HEK293 (cell line): ENCODE measurements around the gene ARHGAP10.

ENCODE experiments used
- CTCF ChIA-PET: fragments of 350-600 bp; formaldehyde crosslinking; extraction: SDS; loops from one replicate; lab custom pipeline; 2021; ENCODE audit warnings: antibody characterized with exemption; lab: Yijun Ruan, JAX
- POLR2A ChIA-PET: fragments of 300-600 bp; formaldehyde crosslinking; extraction: SDS; loops from one replicate; lab custom pipeline; 2020; ENCODE audit warnings: antibody characterized with exemption, inconsistent platforms; lab: Yijun Ruan, JAX
- H3K27ac ChIP-seq: fragments of 200-500 bp; sonication (Bioruptor generic); 2 replicates; pipeline ENCODE4 v1.5.1; 2014; ENCODE audit warnings: low read depth, low read length, control low read depth, inconsistent platforms; ENCODE audit errors: extremely low read depth
- H3K36me3 ChIP-seq, 2 experiments: fragments of 200-500 bp in 1 of 2; sonication (Bioruptor generic) in 1 of 2; 1 replicate in 1 of 2; 2 replicates in 1 of 2; pipeline ENCODE4 v1.5.1; 2014 to 2017; ENCODE audit warnings: inconsistent platforms in 2 of 2, low read length in 2 of 2; ENCODE audit not compliant: control insufficient read depth in 2 of 2, insufficient read depth in 1 of 2
- H3K4me1 ChIP-seq: fragments of 200-500 bp; sonication (Bioruptor generic); 2 replicates; pipeline ENCODE4 v1.5.1; 2014; ENCODE audit warnings: mild to moderate bottlenecking, low read length, inconsistent platforms; ENCODE audit not compliant: control insufficient read depth, insufficient read depth
- H3K4me3 ChIP-seq: 2 replicates; pipeline ENCODE4 v1.5.1; 2011; ENCODE audit warnings: low read depth, mild to moderate bottlenecking, control low read depth, low read length, moderate library complexity
- H3K9me3 ChIP-seq: fragments of 200-500 bp; sonication (Bioruptor generic); 2 replicates; pipeline ENCODE4 v1.5.1; 2014; ENCODE audit warnings: low read depth, low read length, inconsistent platforms; ENCODE audit not compliant: control insufficient read depth, insufficient read depth
- GFI1B ChIP-seq: fragments of 450-650 bp; formaldehyde crosslinking; IDR thresholded peaks from 2 replicates; pipeline ENCODE4 v1.5.1; 2016; ENCODE audit warnings: missing biosample characterization, missing genetic modification characterization
- GLI2 ChIP-seq: fragments of 450-650 bp; formaldehyde crosslinking; IDR thresholded peaks from 2 replicates; pipeline ENCODE4; 2017; ENCODE audit warnings: missing biosample characterization, missing genetic modification characterization, low read depth, borderline replicate concordance
- HOXD13 ChIP-seq: sonication (generic); formaldehyde crosslinking; IDR thresholded peaks from 2 replicates; pipeline ENCODE4 v1.8.0; 2022; ENCODE audit warnings: missing genetic modification reagents, borderline replicate concordance
- SALL2 ChIP-seq: fragments of 450-650 bp; formaldehyde crosslinking; IDR thresholded peaks from 2 replicates; pipeline ENCODE4 v1.5.0; 2017; ENCODE audit warnings: missing biosample characterization, mild to moderate bottlenecking, missing genetic modification characterization, borderline replicate concordance
- SCRT1 ChIP-seq: fragments of 450-650 bp; formaldehyde crosslinking; IDR thresholded peaks from 2 replicates; pipeline ENCODE4 v1.5.1; 2016; ENCODE audit warnings: missing biosample characterization, missing genetic modification characterization, borderline replicate concordance
- SETDB1 ChIP-seq: IDR thresholded peaks from one replicate; pipeline ENCODE4 v1.6.1; 2017; ENCODE audit warnings: mild to moderate bottlenecking, low read length, moderate library complexity, mixed read lengths; ENCODE audit not compliant: insufficient read length
- SP7 ChIP-seq: fragments of 450-650 bp; formaldehyde crosslinking; IDR thresholded peaks from 2 replicates; pipeline ENCODE4 v1.5.1; 2016; ENCODE audit warnings: missing biosample characterization, missing genetic modification characterization
- ZEB2 ChIP-seq: fragments of 450-650 bp; formaldehyde crosslinking; IDR thresholded peaks from 2 replicates; pipeline ENCODE4 v1.5.1; 2016; ENCODE audit warnings: missing biosample characterization, missing genetic modification characterization
- ZFP41 ChIP-seq: fragments of 450-650 bp; formaldehyde crosslinking; IDR thresholded peaks from 2 replicates; pipeline ENCODE4 v1.5.1; 2016; ENCODE audit warnings: missing biosample characterization, missing genetic modification characterization, borderline replicate concordance
- ZNF112 ChIP-seq: fragments of 450-650 bp; formaldehyde crosslinking; IDR thresholded peaks from 2 replicates; pipeline ENCODE4 v1.5.0; 2017; ENCODE audit warnings: missing biosample characterization, missing genetic modification characterization
- ZNF155 ChIP-seq: fragments of 450-650 bp; formaldehyde crosslinking; IDR thresholded peaks from 2 replicates; pipeline ENCODE4 v1.5.1; 2016; ENCODE audit warnings: missing biosample characterization, missing genetic modification characterization
- ZNF169 ChIP-seq: fragments of 450-650 bp; formaldehyde crosslinking; IDR thresholded peaks from 2 replicates; pipeline ENCODE4 v1.5.1; 2016; ENCODE audit warnings: missing biosample characterization, missing genetic modification characterization
- ZNF175 ChIP-seq: fragments of 450-650 bp; formaldehyde crosslinking; IDR thresholded peaks from 2 replicates; pipeline ENCODE4 v1.5.1; 2016; ENCODE audit warnings: missing biosample characterization, missing genetic modification characterization
- ZNF350 ChIP-seq: fragments of 450-650 bp; formaldehyde crosslinking; IDR thresholded peaks from 2 replicates; pipeline ENCODE4 v1.5.0; 2017; ENCODE audit warnings: missing biosample characterization, mild to moderate bottlenecking, missing genetic modification characterization
- ZNF37A ChIP-seq: fragments of 450-650 bp; IDR thresholded peaks from 2 replicates; pipeline ENCODE4 v1.5.1; 2018; ENCODE audit warnings: missing biosample characterization, missing genetic modification characterization
- ZNF394 ChIP-seq: fragments of 450-650 bp; formaldehyde crosslinking; IDR thresholded peaks from 2 replicates; pipeline ENCODE4 v1.5.1; 2016; ENCODE audit warnings: missing biosample characterization, missing genetic modification characterization, mild to moderate bottlenecking, moderate library complexity, borderline replicate concordance
- ZNF510 ChIP-seq: fragments of 450-650 bp; formaldehyde crosslinking; IDR thresholded peaks from 2 replicates; pipeline ENCODE4 v1.5.1; 2018; ENCODE audit warnings: mild to moderate bottlenecking, missing genetic modification characterization, missing biosample characterization; ENCODE audit not compliant: insufficient replicate concordance
- ZNF560 ChIP-seq: fragments of 450-650 bp; formaldehyde crosslinking; IDR thresholded peaks from 2 replicates; pipeline ENCODE4 v1.5.1; 2017; ENCODE audit warnings: missing biosample characterization, missing genetic modification characterization, borderline replicate concordance
- ZNF561 ChIP-seq: fragments of 450-650 bp; IDR thresholded peaks from 2 replicates; pipeline ENCODE4 v1.5.1; 2018; ENCODE audit warnings: missing biosample characterization, missing genetic modification characterization, borderline replicate concordance
- ZNF571 ChIP-seq: fragments of 450-650 bp; formaldehyde crosslinking; IDR thresholded peaks from 2 replicates; pipeline ENCODE4 v1.5.0; 2017; ENCODE audit warnings: missing biosample characterization, missing genetic modification characterization
- ZNF600 ChIP-seq: fragments of 450-650 bp; formaldehyde crosslinking; IDR thresholded peaks from 2 replicates; pipeline ENCODE4 v1.5.1; 2016; ENCODE audit warnings: missing biosample characterization, missing genetic modification characterization
- ZNF621 ChIP-seq: fragments of 450-650 bp; formaldehyde crosslinking; IDR thresholded peaks from 2 replicates; pipeline ENCODE4 v1.5.1; 2017; ENCODE audit warnings: missing biosample characterization, missing genetic modification characterization
- ZNF707 ChIP-seq: fragments of 450-650 bp; formaldehyde crosslinking; IDR thresholded peaks from 2 replicates; pipeline ENCODE4 v1.5.1; 2016; ENCODE audit warnings: missing biosample characterization, missing genetic modification characterization
- ZNF777 ChIP-seq: fragments of 450-650 bp; formaldehyde crosslinking; IDR thresholded peaks from 2 replicates; pipeline ENCODE4 v1.5.1; 2017; ENCODE audit warnings: missing biosample characterization, missing genetic modification characterization, borderline replicate concordance
- ZSCAN30 ChIP-seq: fragments of 450-650 bp; IDR thresholded peaks from 2 replicates; pipeline ENCODE4 v1.5.1; 2018; ENCODE audit warnings: missing biosample characterization, mild to moderate bottlenecking, missing genetic modification characterization, moderate library complexity
- TF ChIP-seq, protein P1 (sequence below): fragments of 450-650 bp; formaldehyde crosslinking; IDR thresholded peaks from 2 replicates; pipeline ENCODE4 v1.5.1; 2016; ENCODE audit warnings: missing biosample characterization, missing genetic modification characterization, low read depth
- TF ChIP-seq, protein P2 (sequence below): fragments of 450-650 bp; formaldehyde crosslinking; IDR thresholded peaks from 2 replicates; pipeline ENCODE4 v1.5.1; 2016; ENCODE audit warnings: missing biosample characterization, missing genetic modification characterization
- TF ChIP-seq, protein P3 (sequence below): fragments of 450-650 bp; formaldehyde crosslinking; IDR thresholded peaks from 2 replicates; pipeline ENCODE4 v1.5.1; 2016; ENCODE audit warnings: missing biosample characterization, missing genetic modification characterization
- TF ChIP-seq, protein P4 (sequence below): fragments of 450-650 bp; IDR thresholded peaks from 2 replicates; pipeline ENCODE4 v1.5.1; 2018; ENCODE audit warnings: missing biosample characterization, mild to moderate bottlenecking, missing genetic modification characterization

ARHGAP10 gene

DNA sequence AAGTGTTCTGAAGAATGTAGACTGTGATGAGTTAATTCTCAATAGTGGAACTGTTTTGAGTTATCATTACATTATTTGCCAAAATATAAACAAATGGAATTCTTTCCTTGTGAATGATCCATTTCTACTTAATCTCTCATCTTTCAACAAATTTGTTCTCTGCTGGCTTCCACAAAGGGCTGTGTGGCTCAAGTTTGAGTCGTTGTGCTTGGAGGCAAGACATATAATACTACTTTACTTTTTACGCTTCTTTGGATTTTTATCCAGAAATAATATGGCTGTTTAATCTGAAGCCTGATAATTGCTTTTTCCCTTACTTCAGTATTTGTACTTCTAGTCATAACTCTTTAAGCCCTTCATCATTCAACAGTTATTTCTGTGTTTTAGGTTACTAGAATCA, 169.5 kb downstream of the ARHGAP10 start:
- Histone ChIP-seq H3K36me3 (no peaks in the 10 kb centered on the region), H3K4me3 (no peak overlapping the region), H3K4me1 (no peaks in the 10 kb centered on the region), H3K9me3 (no peaks in the 10 kb centered on the region), H3K27ac (no peak overlapping the region)
- no peak for TF ChIP-seq ZEB2 (tag by site-specific recombination)
- no peak for TF ChIP-seq SCRT1 (tag by site-specific recombination)
- no peak for TF ChIP-seq ZNF560 (tag by site-specific recombination)
- TF ChIP-seq ZNF707 (tag by site-specific recombination): no peak
- no peak for TF ChIP-seq SETDB1
- TF ChIP-seq ZNF175 (tag by site-specific recombination): no peak
- no peak for TF ChIP-seq ZNF777 (tag by site-specific recombination)
- TF ChIP-seq, protein P1, sequence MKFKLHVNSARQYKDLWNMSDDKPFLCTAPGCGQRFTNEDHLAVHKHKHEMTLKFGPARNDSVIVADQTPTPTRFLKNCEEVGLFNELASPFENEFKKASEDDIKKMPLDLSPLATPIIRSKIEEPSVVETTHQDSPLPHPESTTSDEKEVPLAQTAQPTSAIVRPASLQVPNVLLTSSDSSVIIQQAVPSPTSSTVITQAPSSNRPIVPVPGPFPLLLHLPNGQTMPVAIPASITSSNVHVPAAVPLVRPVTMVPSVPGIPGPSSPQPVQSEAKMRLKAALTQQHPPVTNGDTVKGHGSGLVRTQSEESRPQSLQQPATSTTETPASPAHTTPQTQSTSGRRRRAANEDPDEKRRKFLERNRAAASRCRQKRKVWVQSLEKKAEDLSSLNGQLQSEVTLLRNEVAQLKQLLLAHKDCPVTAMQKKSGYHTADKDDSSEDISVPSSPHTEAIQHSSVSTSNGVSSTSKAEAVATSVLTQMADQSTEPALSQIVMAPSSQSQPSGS (tag by site-specific recombination): no peak
- TF ChIP-seq ZSCAN30 (tag by site-specific recombination): no peak
- no peak for TF ChIP-seq SP7 (tag by site-specific recombination)
- TF ChIP-seq ZNF155 (tag by site-specific recombination): no peak
- no peak for TF ChIP-seq HOXD13 (CRISPR knock-in tag)
- TF ChIP-seq, protein P2, sequence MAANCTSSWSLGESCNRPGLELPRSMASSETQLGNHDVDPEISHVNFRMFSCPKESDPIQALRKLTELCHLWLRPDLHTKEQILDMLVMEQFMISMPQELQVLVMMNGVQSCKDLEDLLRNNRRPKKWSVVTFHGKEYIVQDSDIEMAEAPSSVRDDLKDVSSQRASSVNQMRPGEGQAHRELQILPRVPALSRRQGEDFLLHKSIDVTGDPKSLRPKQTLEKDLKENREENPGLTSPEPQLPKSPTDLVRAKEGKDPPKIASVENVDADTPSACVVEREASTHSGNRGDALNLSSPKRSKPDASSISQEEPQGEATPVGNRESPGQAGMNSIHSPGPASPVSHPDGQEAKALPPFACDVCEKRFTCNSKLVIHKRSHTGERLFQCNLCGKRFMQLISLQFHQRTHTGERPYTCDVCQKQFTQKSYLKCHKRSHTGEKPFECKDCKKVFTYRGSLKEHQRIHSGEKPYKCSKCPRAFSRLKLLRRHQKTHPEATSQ (tag by site-specific recombination): no peak
- no peak for TF ChIP-seq ZNF394
- TF ChIP-seq ZNF350 (tag by site-specific recombination): no peak
- CTCF ChIA-PET: no interaction called here
- POLR2A ChIA-PET: no interaction called here

DNA sequence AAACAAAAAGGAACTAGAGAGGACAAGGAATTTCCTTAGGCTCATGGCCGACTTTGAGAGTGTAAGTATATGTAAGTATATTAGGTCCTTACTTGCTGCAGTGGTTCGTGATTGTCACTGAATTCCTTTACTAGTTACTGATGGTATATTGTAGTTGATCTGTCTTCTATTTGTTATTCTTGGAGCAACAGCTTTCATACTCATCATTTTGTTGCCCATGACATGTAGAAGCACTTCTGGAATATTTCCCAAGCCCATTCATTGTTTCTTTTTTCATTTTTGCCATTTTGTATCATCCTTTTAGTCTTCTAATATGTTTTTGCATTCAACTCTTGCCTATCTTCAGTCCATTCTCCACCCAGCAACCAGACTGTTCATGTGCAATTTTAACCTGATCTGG, 170.0 kb downstream of the ARHGAP10 start:
- H3K27ac ChIP-seq: no peak overlapping the region
- H3K4me3 ChIP-seq: no peak overlapping the region
- POLR2A ChIA-PET: no interaction called here
- H3K9me3 ChIP-seq: no peaks in the 10 kb centered on the region
- TF ChIP-seq ZNF571 (tag by site-specific recombination) (no peak), ZNF510 (no peak), ZNF561 (tag by site-specific recombination) (no peak), GFI1B (no peak), ZNF37A (tag by site-specific recombination) (no peak), ZNF169 (no peak), ZFP41 (tag by site-specific recombination) (no peak), GLI2 (tag by site-specific recombination) (no peak), ZNF600 (tag by site-specific recombination) (no peak), SALL2 (tag by site-specific recombination) (no peak), ZNF112 (tag by site-specific recombination) (no peak), ZNF621 (tag by site-specific recombination) (no peak)
- TF ChIP-seq, protein P3, sequence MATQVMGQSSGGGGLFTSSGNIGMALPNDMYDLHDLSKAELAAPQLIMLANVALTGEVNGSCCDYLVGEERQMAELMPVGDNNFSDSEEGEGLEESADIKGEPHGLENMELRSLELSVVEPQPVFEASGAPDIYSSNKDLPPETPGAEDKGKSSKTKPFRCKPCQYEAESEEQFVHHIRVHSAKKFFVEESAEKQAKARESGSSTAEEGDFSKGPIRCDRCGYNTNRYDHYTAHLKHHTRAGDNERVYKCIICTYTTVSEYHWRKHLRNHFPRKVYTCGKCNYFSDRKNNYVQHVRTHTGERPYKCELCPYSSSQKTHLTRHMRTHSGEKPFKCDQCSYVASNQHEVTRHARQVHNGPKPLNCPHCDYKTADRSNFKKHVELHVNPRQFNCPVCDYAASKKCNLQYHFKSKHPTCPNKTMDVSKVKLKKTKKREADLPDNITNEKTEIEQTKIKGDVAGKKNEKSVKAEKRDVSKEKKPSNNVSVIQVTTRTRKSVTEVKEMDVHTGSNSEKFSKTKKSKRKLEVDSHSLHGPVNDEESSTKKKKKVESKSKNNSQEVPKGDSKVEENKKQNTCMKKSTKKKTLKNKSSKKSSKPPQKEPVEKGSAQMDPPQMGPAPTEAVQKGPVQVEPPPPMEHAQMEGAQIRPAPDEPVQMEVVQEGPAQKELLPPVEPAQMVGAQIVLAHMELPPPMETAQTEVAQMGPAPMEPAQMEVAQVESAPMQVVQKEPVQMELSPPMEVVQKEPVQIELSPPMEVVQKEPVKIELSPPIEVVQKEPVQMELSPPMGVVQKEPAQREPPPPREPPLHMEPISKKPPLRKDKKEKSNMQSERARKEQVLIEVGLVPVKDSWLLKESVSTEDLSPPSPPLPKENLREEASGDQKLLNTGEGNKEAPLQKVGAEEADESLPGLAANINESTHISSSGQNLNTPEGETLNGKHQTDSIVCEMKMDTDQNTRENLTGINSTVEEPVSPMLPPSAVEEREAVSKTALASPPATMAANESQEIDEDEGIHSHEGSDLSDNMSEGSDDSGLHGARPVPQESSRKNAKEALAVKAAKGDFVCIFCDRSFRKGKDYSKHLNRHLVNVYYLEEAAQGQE: no peak
- TF ChIP-seq, protein P4, sequence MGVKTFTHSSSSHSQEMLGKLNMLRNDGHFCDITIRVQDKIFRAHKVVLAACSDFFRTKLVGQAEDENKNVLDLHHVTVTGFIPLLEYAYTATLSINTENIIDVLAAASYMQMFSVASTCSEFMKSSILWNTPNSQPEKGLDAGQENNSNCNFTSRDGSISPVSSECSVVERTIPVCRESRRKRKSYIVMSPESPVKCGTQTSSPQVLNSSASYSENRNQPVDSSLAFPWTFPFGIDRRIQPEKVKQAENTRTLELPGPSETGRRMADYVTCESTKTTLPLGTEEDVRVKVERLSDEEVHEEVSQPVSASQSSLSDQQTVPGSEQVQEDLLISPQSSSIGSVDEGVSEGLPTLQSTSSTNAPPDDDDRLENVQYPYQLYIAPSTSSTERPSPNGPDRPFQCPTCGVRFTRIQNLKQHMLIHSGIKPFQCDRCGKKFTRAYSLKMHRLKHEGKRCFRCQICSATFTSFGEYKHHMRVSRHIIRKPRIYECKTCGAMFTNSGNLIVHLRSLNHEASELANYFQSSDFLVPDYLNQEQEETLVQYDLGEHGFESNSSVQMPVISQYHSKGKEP (tag by site-specific recombination): no peak
- TF ChIP-seq, all 188 proteins: peak for 0
- CTCF ChIA-PET: no interaction called here
- Histone ChIP-seq H3K4me1 (no peaks in the 10 kb centered on the region), H3K36me3 (no peaks in the 10 kb centered on the region)
